ENCODE data around the gene FRA10AC1. TPM values are rescaled to one million over a fixed set of nuclear protein-coding genes. Genes with fewer than 3 reads are reported as not detected.

FRA10AC1 gene
- total and polyA plus RNA-seq, 2 of the 13 experiments (the other 11 are each of a cell fraction or from before 2014, with no cell fraction given) = 5.3 to 7.4 TPM

DNA sequence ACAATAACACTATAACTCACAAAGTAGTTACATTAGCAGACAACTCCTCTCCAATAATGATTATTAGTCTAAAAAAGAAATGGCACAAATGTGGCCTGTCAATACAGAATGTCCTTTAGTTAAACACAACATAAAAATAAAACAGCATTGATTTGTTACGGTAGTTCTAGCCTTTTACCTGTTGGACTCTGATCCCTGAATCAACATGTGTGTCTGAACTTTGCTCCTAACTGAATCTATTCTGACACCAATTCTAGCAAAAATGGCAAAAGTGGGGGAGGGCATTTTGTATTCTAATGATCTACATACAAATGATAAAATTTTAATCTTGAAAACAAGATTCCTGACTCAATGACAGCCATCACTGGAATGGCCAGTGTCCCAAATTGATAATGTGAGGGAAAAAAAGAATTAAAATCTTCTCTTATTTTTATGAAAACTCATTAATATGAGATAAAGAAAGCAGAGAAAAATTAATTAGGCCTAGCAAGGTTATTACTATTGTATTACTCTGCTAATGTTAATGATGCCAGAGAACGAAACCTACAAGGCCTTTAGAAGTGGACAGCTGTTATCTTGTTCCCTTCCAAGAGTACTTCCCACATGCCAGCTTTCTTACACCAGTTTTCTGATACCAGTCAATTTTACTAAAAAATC, 30.2 kb downstream of the FRA10AC1 start (continued):
- TF ChIP-seq, protein P1, sequence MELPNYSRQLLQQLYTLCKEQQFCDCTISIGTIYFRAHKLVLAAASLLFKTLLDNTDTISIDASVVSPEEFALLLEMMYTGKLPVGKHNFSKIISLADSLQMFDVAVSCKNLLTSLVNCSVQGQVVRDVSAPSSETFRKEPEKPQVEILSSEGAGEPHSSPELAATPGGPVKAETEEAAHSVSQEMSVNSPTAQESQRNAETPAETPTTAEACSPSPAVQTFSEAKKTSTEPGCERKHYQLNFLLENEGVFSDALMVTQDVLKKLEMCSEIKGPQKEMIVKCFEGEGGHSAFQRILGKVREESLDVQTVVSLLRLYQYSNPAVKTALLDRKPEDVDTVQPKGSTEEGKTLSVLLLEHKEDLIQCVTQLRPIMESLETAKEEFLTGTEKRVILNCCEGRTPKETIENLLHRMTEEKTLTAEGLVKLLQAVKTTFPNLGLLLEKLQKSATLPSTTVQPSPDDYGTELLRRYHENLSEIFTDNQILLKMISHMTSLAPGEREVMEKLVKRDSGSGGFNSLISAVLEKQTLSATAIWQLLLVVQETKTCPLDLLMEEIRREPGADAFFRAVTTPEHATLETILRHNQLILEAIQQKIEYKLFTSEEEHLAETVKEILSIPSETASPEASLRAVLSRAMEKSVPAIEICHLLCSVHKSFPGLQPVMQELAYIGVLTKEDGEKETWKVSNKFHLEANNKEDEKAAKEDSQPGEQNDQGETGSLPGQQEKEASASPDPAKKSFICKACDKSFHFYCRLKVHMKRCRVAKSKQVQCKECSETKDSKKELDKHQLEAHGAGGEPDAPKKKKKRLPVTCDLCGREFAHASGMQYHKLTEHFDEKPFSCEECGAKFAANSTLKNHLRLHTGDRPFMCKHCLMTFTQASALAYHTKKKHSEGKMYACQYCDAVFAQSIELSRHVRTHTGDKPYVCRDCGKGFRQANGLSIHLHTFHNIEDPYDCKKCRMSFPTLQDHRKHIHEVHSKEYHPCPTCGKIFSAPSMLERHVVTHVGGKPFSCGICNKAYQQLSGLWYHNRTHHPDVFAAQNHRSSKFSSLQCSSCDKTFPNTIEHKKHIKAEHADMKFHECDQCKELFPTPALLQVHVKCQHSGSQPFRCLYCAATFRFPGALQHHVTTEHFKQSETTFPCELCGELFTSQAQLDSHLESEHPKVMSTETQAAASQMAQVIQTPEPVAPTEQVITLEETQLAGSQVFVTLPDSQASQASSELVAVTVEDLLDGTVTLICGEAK (IDR thresholded peaks at IDR 0.05) = no peak
- TF ChIP-seq, protein P1 (CRISPR knock-in tag; IDR thresholded peaks at IDR 0.05) = no peak
- TF ChIP-seq ZNF205 (CRISPR knock-in tag; IDR thresholded peaks at IDR 0.05) (no peak), ZFAT (CRISPR knock-in tag; conservative IDR thresholded peaks at IDR 0.05) (no peak), REL (CRISPR knock-in tag; conservative IDR thresholded peaks at IDR 0.05) (no peak), DMAP1 (CRISPR knock-in tag; IDR thresholded peaks at IDR 0.05) (no peak), RXRB (CRISPR knock-in tag; IDR thresholded peaks at IDR 0.05; ENCODE audit: borderline replicate concordance) (peak; percentile 86; the same call in 1 of the 2 replicates), HOXD1 (CRISPR knock-in tag; IDR thresholded peaks at IDR 0.05) (no peak), GFI1 (CRISPR knock-in tag; IDR thresholded peaks at IDR 0.05; ENCODE audit: borderline replicate concordance) (peak; percentile 65), ZNF44 (CRISPR knock-in tag; IDR thresholded peaks at IDR 0.05) (no peak), NFIB (CRISPR knock-in tag; IDR thresholded peaks at IDR 0.05; ENCODE audit: borderline replicate concordance) (no peak), GATAD1 (CRISPR knock-in tag; IDR thresholded peaks at IDR 0.05) (no peak), PITX1 (CRISPR knock-in tag; IDR thresholded peaks at IDR 0.05) (peak; percentile 76), HMGA1 (CRISPR knock-in tag; conservative IDR thresholded peaks at IDR 0.05) (no peak)
- TF ChIP-seq, protein P2, sequence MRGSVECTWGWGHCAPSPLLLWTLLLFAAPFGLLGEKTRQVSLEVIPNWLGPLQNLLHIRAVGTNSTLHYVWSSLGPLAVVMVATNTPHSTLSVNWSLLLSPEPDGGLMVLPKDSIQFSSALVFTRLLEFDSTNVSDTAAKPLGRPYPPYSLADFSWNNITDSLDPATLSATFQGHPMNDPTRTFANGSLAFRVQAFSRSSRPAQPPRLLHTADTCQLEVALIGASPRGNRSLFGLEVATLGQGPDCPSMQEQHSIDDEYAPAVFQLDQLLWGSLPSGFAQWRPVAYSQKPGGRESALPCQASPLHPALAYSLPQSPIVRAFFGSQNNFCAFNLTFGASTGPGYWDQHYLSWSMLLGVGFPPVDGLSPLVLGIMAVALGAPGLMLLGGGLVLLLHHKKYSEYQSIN (CRISPR knock-in tag; IDR thresholded peaks at IDR 0.05; ENCODE audit: borderline replicate concordance) = no peak
- TF ChIP-seq, protein P3, sequence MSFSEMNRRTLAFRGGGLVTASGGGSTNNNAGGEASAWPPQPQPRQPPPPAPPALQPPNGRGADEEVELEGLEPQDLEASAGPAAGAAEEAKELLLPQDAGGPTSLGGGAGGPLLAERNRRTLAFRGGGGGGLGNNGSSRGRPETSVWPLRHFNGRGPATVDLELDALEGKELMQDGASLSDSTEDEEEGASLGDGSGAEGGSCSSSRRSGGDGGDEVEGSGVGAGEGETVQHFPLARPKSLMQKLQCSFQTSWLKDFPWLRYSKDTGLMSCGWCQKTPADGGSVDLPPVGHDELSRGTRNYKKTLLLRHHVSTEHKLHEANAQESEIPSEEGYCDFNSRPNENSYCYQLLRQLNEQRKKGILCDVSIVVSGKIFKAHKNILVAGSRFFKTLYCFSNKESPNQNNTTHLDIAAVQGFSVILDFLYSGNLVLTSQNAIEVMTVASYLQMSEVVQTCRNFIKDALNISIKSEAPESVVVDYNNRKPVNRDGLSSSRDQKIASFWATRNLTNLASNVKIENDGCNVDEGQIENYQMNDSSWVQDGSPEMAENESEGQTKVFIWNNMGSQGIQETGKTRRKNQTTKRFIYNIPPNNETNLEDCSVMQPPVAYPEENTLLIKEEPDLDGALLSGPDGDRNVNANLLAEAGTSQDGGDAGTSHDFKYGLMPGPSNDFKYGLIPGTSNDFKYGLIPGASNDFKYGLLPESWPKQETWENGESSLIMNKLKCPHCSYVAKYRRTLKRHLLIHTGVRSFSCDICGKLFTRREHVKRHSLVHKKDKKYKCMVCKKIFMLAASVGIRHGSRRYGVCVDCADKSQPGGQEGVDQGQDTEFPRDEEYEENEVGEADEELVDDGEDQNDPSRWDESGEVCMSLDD (CRISPR knock-in tag; IDR thresholded peaks at IDR 0.05; ENCODE audit: borderline replicate concordance) = no peak
- TF ChIP-seq, protein P4, sequence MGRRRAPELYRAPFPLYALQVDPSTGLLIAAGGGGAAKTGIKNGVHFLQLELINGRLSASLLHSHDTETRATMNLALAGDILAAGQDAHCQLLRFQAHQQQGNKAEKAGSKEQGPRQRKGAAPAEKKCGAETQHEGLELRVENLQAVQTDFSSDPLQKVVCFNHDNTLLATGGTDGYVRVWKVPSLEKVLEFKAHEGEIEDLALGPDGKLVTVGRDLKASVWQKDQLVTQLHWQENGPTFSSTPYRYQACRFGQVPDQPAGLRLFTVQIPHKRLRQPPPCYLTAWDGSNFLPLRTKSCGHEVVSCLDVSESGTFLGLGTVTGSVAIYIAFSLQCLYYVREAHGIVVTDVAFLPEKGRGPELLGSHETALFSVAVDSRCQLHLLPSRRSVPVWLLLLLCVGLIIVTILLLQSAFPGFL (CRISPR knock-in tag; IDR thresholded peaks at IDR 0.05) = no peak

Measured in HepG2 (cell line).